BJ (cell line): ENCODE measurements around the gene SPTBN1. TPM values are rescaled to one million over a fixed set of nuclear protein-coding genes. Genes with fewer than 3 reads are reported as not detected.

Experiments used
- CTCF ChIA-PET: fragments of 350-600 bp; formaldehyde crosslinking; extraction: SDS; loops from one replicate; lab custom pipeline; 2021; ENCODE audit warnings: antibody characterized with exemption, inconsistent platforms; lab: Yijun Ruan, JAX
- POLR2A ChIA-PET: fragments of 300-600 bp; sonication (Branson Sonifier 250); formaldehyde crosslinking; extraction: SDS; loops from one replicate; lab custom pipeline; 2021; ENCODE audit warnings: antibody characterized with exemption; lab: Charles Lee
- DNase-seq: peaks from one replicate; pipeline ENCODE4 v3.0.0-alpha.2; 2011; ENCODE audit warnings: low read depth
- H3K27me3 ChIP-seq: 2 replicates; pipeline ENCODE4 v1.6.0; 2011; ENCODE audit warnings: low read length; ENCODE audit not compliant: control insufficient read depth, insufficient read depth
- H3K36me3 ChIP-seq: 2 replicates; pipeline ENCODE4 v1.5.1; 2011; ENCODE audit warnings: low read length; ENCODE audit not compliant: control insufficient read depth, insufficient read depth
- H3K4me3 ChIP-seq: 2 replicates; pipeline ENCODE4 v1.5.1; 2011; ENCODE audit warnings: low read depth, mild to moderate bottlenecking, control low read depth, low read length
- CTCF ChIP-seq: IDR thresholded peaks from 2 replicates; pipeline ENCODE4 v1.5.1; 2011; ENCODE audit warnings: low read depth, mild to moderate bottlenecking, control low read depth, inconsistent platforms, low read length, moderate library complexity; ENCODE audit not compliant: insufficient read depth
- polyA plus RNA-seq: library from polyadenylated mRNA; depleted of rRNA; stranded (reverse); fragments of >200 nt; gene quantifications from 2 replicates; pipeline ENCODE4 v1.2.3, GENCODE V29; 2011

Gene SPTBN1
- polyA plus RNA-seq, 1 experiment: 33.8 TPM

GRCh38 chr2:54638103-54638502 lies 182.0 kb downstream of the SPTBN1 start:
- ChIA-PET CTCF (no interaction called here), POLR2A (no interaction called here)
- DNase-seq: no peak
- H3K4me3 ChIP-seq: no peak overlapping the region
- no peak for TF ChIP-seq CTCF
- no peaks in the 10 kb centered on the region; the same call in 1 of the 2 replicates for H3K36me3 ChIP-seq
- no peaks in the 10 kb centered on the region for H3K27me3 ChIP-seq

GRCh38 chr2:54638774-54639187 lies 182.7 kb downstream of the SPTBN1 start:
- CTCF ChIA-PET: interaction anchor here (1.2 kb wide), 1 partner anchor 19 kb away, joined by 5 read pairs; no protein-coding TSS in a partner anchor
- no peak for TF ChIP-seq CTCF

GRCh38 chr2:54639609-54640008 lies 183.5 kb downstream of the SPTBN1 start:
- CTCF ChIA-PET: interaction anchor here (1.2 kb wide), 2 partner anchors 13 to 19 kb away, joined by 3 to 5 read pairs; no protein-coding TSS in a partner anchor
- no peak for DNase-seq

More at GRCh38 chr2:54638774-54639187, 182.7 kb downstream of the SPTBN1 start:
- no peaks in the 10 kb centered on the region for H3K27me3 ChIP-seq
- POLR2A ChIA-PET: no interaction called here
- no peak for DNase-seq
- no peaks in the 10 kb centered on the region; the same call in 1 of the 2 replicates for H3K36me3 ChIP-seq
- H3K4me3 ChIP-seq: no peak overlapping the region

GRCh38 chr2:54640834-54641540 lies 184.9 kb downstream of the SPTBN1 start:
- H3K27me3 ChIP-seq: no peaks in the 10 kb centered on the region
- POLR2A ChIA-PET: no interaction called here
- no peak for DNase-seq
- no peak for TF ChIP-seq CTCF
- H3K4me3 ChIP-seq: no peak overlapping the region
- CTCF ChIA-PET: interaction anchor here (0.9 to 1.2 kb wide), 2 partner anchors 12 to 17 kb away, joined by 3 read pairs; no protein-coding TSS in a partner anchor
- peaks cover 12% of the 10 kb centered on the region for H3K36me3 ChIP-seq

More at GRCh38 chr2:54639609-54640008, 183.5 kb downstream of the SPTBN1 start:
- Histone ChIP-seq H3K4me3 (no peak overlapping the region), H3K27me3 (no peaks in the 10 kb centered on the region), H3K36me3 (peaks cover 4% of the 10 kb centered on the region)
- POLR2A ChIA-PET: no interaction called here
- TF ChIP-seq CTCF: no peak

GRCh38 chr2:54641988-54642387 lies 185.9 kb downstream of the SPTBN1 start:
- DNase-seq: no peak
- ChIA-PET POLR2A (no interaction called here), CTCF (no interaction called here)
- Histone ChIP-seq H3K36me3 (peaks cover 17% of the 10 kb centered on the region), H3K27me3 (no peaks in the 10 kb centered on the region), H3K4me3 (no peak overlapping the region)
- TF ChIP-seq CTCF: no peak
